ENCODE measurements around the gene FAM47E. TPM values are rescaled to one million over a fixed set of nuclear protein-coding genes. Genes with fewer than 3 reads are reported as not detected.

The FAM47E gene
- total and polyA plus RNA-seq, 2 of the 8 experiments (the other 6 are each of a cell fraction or from before 2014, with no cell fraction given) = 1.3 to 1.4 TPM

DNA sequence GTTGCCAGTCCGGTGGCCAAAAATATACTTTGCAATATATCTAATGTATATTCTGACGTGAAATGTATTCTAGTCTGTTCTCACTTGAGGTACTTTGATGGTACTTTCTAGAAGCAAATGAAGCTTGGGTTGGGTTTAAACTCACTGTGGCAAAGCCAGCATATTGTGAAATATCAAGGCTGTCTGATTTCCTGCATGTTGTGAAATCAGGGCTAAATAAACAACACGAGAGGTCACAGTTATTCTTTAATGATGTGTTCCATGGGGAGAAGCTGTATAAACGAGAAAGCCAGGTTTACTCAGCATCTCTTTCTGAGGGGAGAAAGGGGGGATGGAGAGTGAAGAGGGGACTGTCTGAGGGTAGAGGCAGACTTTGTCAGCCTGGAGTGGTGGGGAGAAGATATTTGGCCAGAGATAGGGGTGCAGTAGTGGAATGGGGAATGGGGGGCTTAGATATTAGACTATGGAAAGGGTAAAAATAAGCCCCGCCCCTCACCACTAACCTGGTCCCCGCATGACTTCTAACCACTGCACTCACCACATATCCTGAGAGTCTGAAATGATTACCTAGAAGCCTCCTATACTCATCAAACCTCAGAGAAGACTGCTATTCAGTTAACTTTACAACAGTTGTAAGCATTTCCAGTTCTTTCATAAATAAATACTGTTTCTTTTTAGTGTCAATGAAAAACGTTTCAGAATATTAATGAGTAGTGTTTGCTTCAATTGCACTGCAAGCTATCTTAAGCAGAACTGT is 32.0 kb upstream of the FAM47E start:
- Histone ChIP-seq H4K20me1 (replicated peaks in 1 of 2; ENCODE audit: control insufficient read depth in 1 of 2, insufficient read depth in 2 of 2, low read length in 2 of 2) (no peaks in the 10 kb centered on the region), H3K9me3 (ENCODE audit: insufficient read depth in 2 of 2, low read depth in 1 of 2, low read length in 1 of 2) (no peaks in the 10 kb centered on the region), H2AFZ (ENCODE audit: low read length) (no peak overlapping the region), H3K23me2 (ENCODE audit: low read depth, low read length) (no peaks in the 10 kb centered on the region; the same call in none of the 2 replicates), H4K5ac (ENCODE audit: insufficient read length, low read depth, low read length) (no peak overlapping the region), H3K4me2 (ENCODE audit: insufficient read depth in 1 of 2, low read depth in 2 of 2, low read length in 2 of 2) (no peak overlapping the region), H3K4me3 (ENCODE audit: extremely low read depth in 1 of 4, insufficient read depth in 2 of 4, low read depth in 3 of 4, low read length in 4 of 4) (no peak overlapping the region), H2BK120ac (replicated peaks; ENCODE audit: low read depth, low read length) (no peak overlapping the region), H4K91ac (replicated peaks; ENCODE audit: insufficient read length, low read length) (no peak overlapping the region), H2AK5ac (ENCODE audit: low read depth, low read length) (no peak overlapping the region), H2BK15ac (ENCODE audit: low read length) (no peak overlapping the region), H3K23ac (ENCODE audit: insufficient read length) (no peak overlapping the region), H2BK5ac (ENCODE audit: low read depth, low read length) (no peak overlapping the region), H3K36me3 (ENCODE audit: control insufficient read depth in 2 of 4, insufficient read depth in 4 of 4, low read length in 3 of 4) (no peaks in the 10 kb centered on the region), H4K8ac (ENCODE audit: extremely low read depth, insufficient read depth, low read length) (no peak overlapping the region), H3K4ac (replicated peaks; ENCODE audit: insufficient read length, low read depth, low read length) (no peak overlapping the region), H3K79me2 (ENCODE audit: control insufficient read depth in 1 of 2, insufficient read depth in 2 of 2, low read length in 2 of 2) (no peaks in the 10 kb centered on the region), H3K9ac (replicated peaks in 1 of 4; ENCODE audit: extremely low read depth in 1 of 4, low read depth in 3 of 4, low read length in 3 of 4) (no peak overlapping the region), H3K18ac (ENCODE audit: extremely low read depth, low read length) (no peak overlapping the region), H3K14ac (ENCODE audit: insufficient read length) (no peak overlapping the region), H3K27ac (ENCODE audit: low read depth, low read length) (no peak overlapping the region), H3K27me3 (replicated peaks in 1 of 4; ENCODE audit: control insufficient read depth in 3 of 4, extremely low read depth in 1 of 4, insufficient read depth in 3 of 4, low read length in 3 of 4) (peaks cover 0 to 2% (median 0%) of the 10 kb centered on the region in 4 experiments; a peak in 2 of 7 replicates), H2BK20ac (ENCODE audit: low read length) (no peak overlapping the region), H3K56ac (replicated peaks; ENCODE audit: insufficient read length, low read depth, low read length) (no peak overlapping the region), H3K79me1 (ENCODE audit: low read depth, low read length) (no peaks in the 10 kb centered on the region; the same call in 1 of the 2 replicates), H3K4me1 (replicated peaks in 1 of 4; ENCODE audit: control insufficient read depth in 3 of 4, insufficient read depth in 4 of 4, low read length in 3 of 4) (peaks cover 2 to 14% (median 6%) of the 10 kb centered on the region in 4 experiments; a peak in 5 of 7 replicates), H2BK12ac (ENCODE audit: low read depth, low read length) (no peak overlapping the region)
- POLR2A ChIA-PET (ENCODE audit: partially characterized antibody) = interaction anchor here (0.9 kb wide), 1 partner anchor 13 kb away, joined by 3 read pairs; no protein-coding TSS in a partner anchor
- CTCF ChIA-PET (ENCODE audit: partially characterized antibody) = interaction anchor here (1.0 to 2.2 kb wide), 4 partner anchors 9 to 157 kb away, joined by 3 to 9 read pairs (median 5); no protein-coding TSS in a partner anchor
- FAIRE-seq (no peak), DNase-seq (ENCODE audit: low read depth in 1 of 2, low spot score in 2 of 2) (no peak)
- 73% methylated on average over 7 of the region's 7 CpGs; no CpG with 5 or more reads in 1 of the 2 experiments for WGBS, 2 experiments (ENCODE audit: extremely low coverage in 1 of 2, insufficient coverage in 1 of 2, insufficient read length in 1 of 2, insufficient replicate concordance in 2 of 2, low coverage in 1 of 2, low lambda C conversion rate in 2 of 2, missing lambda C conversion rate in 1 of 2)
- TF ChIP-seq TAF7 (optimal IDR thresholded peaks at IDR 0.05; ENCODE audit: borderline replicate concordance, low read depth, low read length) = no peak
- no peak for TF ChIP-seq JUND (IDR thresholded peaks at IDR 0.05; ENCODE audit: low read length)
- TF ChIP-seq RNF2 (IDR thresholded peaks at IDR 0.05; ENCODE audit: borderline replicate concordance, low read depth, low read length, missing control alignments, poor library complexity, severe bottlenecking) = no peak
- TF ChIP-seq EP300 (IDR thresholded peaks at IDR 0.05; ENCODE audit: borderline replicate concordance in 1 of 2, low read depth in 2 of 2, low read length in 2 of 2) = no peak
- TF ChIP-seq, protein P1, sequence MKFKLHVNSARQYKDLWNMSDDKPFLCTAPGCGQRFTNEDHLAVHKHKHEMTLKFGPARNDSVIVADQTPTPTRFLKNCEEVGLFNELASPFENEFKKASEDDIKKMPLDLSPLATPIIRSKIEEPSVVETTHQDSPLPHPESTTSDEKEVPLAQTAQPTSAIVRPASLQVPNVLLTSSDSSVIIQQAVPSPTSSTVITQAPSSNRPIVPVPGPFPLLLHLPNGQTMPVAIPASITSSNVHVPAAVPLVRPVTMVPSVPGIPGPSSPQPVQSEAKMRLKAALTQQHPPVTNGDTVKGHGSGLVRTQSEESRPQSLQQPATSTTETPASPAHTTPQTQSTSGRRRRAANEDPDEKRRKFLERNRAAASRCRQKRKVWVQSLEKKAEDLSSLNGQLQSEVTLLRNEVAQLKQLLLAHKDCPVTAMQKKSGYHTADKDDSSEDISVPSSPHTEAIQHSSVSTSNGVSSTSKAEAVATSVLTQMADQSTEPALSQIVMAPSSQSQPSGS (IDR thresholded peaks at IDR 0.05; ENCODE audit: low read length) = no peak
- no peak for TF ChIP-seq YY1 (IDR thresholded peaks at IDR 0.05; ENCODE audit: low read depth, low read length)
- TF ChIP-seq SP2 (IDR thresholded peaks at IDR 0.05; ENCODE audit: low read length) = no peak
- TF ChIP-seq SAP30 (IDR thresholded peaks at IDR 0.05; ENCODE audit: insufficient read depth, insufficient replicate concordance, low read length) = no peak
- no peak for TF ChIP-seq ZNF274 (IDR thresholded peaks at IDR 0.05; ENCODE audit: borderline replicate concordance, extremely low read depth, low read length)
- no peak for TF ChIP-seq SIRT6 (IDR thresholded peaks at IDR 0.05; ENCODE audit: low read length)

Measured in H1 (cell line).